HFF-Myc (cell line): ENCODE results near the gene MINAR2.
A peak's percentile ranks its signal among the peaks of the same experiment; 100 is the strongest.

Experiments used
- DNase-seq: peaks from one replicate; pipeline ENCODE4 v3.0.0-alpha.2; 2011; ENCODE audit warnings: low read depth; ENCODE audit errors: extremely low read depth
- H3K4me3 ChIP-seq: replicated peaks from 2 replicates; pipeline ENCODE4 v1.5.1; 2011; ENCODE audit warnings: low read depth, mild to moderate bottlenecking, control low read depth, low read length
- CTCF ChIP-seq: IDR thresholded peaks from 2 replicates; pipeline ENCODE4 v1.5.1; 2012; ENCODE audit warnings: mild to moderate bottlenecking, low read depth, low read length, control low read depth; ENCODE audit errors: missing control alignments

MINAR2 gene

GRCh38 chr5:129747572-129748407, at the start of gene MINAR2:
Gene MINAR2 (plus strand): TSS chr5:129748094. CDS start chr5:129748191, 97 bp downstream.
- H3K4me3 ChIP-seq: no peak within 1 kb of the TSS
- DNase-seq: no peak
- TF ChIP-seq CTCF: no peak

GRCh38 chr5:129698661-129699060, 49.2 kb upstream of the MINAR2 start:
- no peak for DNase-seq
- peak; percentile 25 for TF ChIP-seq CTCF
- no peak overlapping the region for H3K4me3 ChIP-seq

- TF ChIP-seq CTCF: no peak
- no peak overlapping the region for H3K4me3 ChIP-seq
- no peak for DNase-seq
Observed at GRCh38 chr5:129716235-129716634, 31.7 kb upstream of the MINAR2 start.

GRCh38 chr5:129716651-129717050, 31.2 kb upstream of the MINAR2 start:
- no peak overlapping the region for H3K4me3 ChIP-seq
- DNase-seq: no peak
- TF ChIP-seq CTCF: no peak

- DNase-seq: no peak
- no peak for TF ChIP-seq CTCF
- no peak overlapping the region for H3K4me3 ChIP-seq
Observed at GRCh38 chr5:129717751-129718310, 30.1 kb upstream of the MINAR2 start.

GRCh38 chr5:129718471-129719090, 29.3 kb upstream of the MINAR2 start:
- H3K4me3 ChIP-seq: no peak overlapping the region
- DNase-seq: no peak
- no peak for TF ChIP-seq CTCF
